GM12891 (cell line): ENCODE measurements around the gene SLC8A1.

Experiments
- POLR2A ChIP-seq: IDR thresholded peaks from 2 replicates; pipeline ENCODE4 v1.6.1; 2011; ENCODE audit warnings: low read depth, low read length, control low read depth
- POLR2AphosphoS5 ChIP-seq: IDR thresholded peaks from 2 replicates; pipeline ENCODE4 v1.6.1; 2011; ENCODE audit warnings: low read depth, low read length, control low read depth
- POU2F2 ChIP-seq: IDR thresholded peaks from 2 replicates; pipeline ENCODE4 v1.6.1; 2011; ENCODE audit warnings: low read depth, mild to moderate bottlenecking, control low read depth, low read length, moderate library complexity
- TAF1 ChIP-seq: IDR thresholded peaks from 2 replicates; pipeline ENCODE4 v1.6.1; 2011; ENCODE audit warnings: low read depth, low read length, control low read depth

DNA sequence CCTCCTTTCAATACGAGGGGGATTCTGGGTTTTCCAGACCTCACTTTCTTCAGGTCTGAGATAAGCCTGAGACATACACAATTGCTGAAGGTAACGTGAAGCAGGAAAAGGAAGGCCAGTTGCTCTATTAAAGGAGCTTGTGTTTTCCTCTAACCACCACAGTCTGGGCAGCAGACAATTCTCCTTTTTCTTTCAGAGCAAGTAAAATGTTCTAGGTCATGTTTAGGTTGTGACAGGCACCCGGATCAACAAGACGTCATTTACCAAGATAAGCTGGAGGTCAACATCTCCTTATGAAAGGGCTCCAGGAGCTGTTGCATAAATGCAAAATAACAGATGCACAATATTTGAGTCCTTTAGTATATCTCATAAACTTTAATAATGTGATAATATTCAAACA lies 148.1 kb downstream of the SLC8A1 start:
- no peak for TF ChIP-seq POLR2A
- no peak for TF ChIP-seq POLR2AphosphoS5
- no peak for TF ChIP-seq TAF1
- no peak for TF ChIP-seq POU2F2
